ENCODE data around the gene KRT7.
"Not testable (repeated sequence)": the region's sequence is repeated elsewhere in the genome, so short reads cannot be mapped to it uniquely, and the experiment has no call there.

The KRT7 gene

GRCh38 chr12:52286857-52287785 is 54.1 kb downstream of the KRT7 start:
- not testable (repeated sequence) for H2BK120ac ChIP-seq (ENCODE audit: low read depth, low read length); H3K9ac ChIP-seq (ENCODE audit: low read length); DNase-seq

GRCh38 chr12:52287816-52288805 is 55.1 kb downstream of the KRT7 start:
- H3K27me3 ChIP-seq (ENCODE audit: control insufficient read depth in 1 of 2, insufficient read depth in 1 of 2, low read length in 2 of 2), result peaks cover 3 to 17% of the 10 kb centered on the region in 2 experiments
- H2BK12ac ChIP-seq (ENCODE audit: low read length in 2 of 2); H2BK5ac ChIP-seq (ENCODE audit: low read depth, low read length, poor library complexity, severe bottlenecking); H2BK120ac ChIP-seq (ENCODE audit: low read depth, low read length); H3K27ac ChIP-seq (ENCODE audit: low read length, poor library complexity, severe bottlenecking); H3K18ac ChIP-seq (ENCODE audit: low read depth in 1 of 2, low read length in 2 of 2); H3K4me3 ChIP-seq (ENCODE audit: insufficient read depth in 1 of 2, low read depth in 1 of 2, low read length in 2 of 2); H3K4me2 ChIP-seq (ENCODE audit: low read length, poor library complexity, severe bottlenecking); H2BK15ac ChIP-seq (ENCODE audit: low read depth, poor library complexity, severe bottlenecking); DNase-seq; H3K36me3 ChIP-seq (ENCODE audit: control insufficient read depth in 1 of 2, insufficient read depth in 2 of 2, low read depth in 1 of 2, low read length in 2 of 2); H3K9me3 ChIP-seq (ENCODE audit: control insufficient read depth, low read length); H4K8ac ChIP-seq (ENCODE audit: low read length); H3K79me1 ChIP-seq (replicated peaks; ENCODE audit: low read length, poor library complexity, severe bottlenecking); H3K14ac ChIP-seq (ENCODE audit: low read length in 2 of 2); H2AK5ac ChIP-seq (ENCODE audit: low read length, severe bottlenecking); H3K23ac ChIP-seq (ENCODE audit: low read length in 2 of 2); H3K4me1 ChIP-seq (ENCODE audit: control insufficient read depth, insufficient read depth, low read depth, low read length); H3K9ac ChIP-seq (ENCODE audit: low read length); H2AFZ ChIP-seq (ENCODE audit: low read depth, low read length); H4K91ac ChIP-seq (ENCODE audit: low read length); H3K4ac ChIP-seq (ENCODE audit: low read depth in 1 of 2, low read length in 2 of 2): not testable (repeated sequence)
- 93% methylated on average over 9 of the region's 17 CpGs for WGBS

More at GRCh38 chr12:52286857-52287785, 54.1 kb downstream of the KRT7 start:
- H3K27ac ChIP-seq (ENCODE audit: low read length, poor library complexity, severe bottlenecking); H4K8ac ChIP-seq (ENCODE audit: low read length); H3K14ac ChIP-seq (ENCODE audit: low read length in 2 of 2); H4K91ac ChIP-seq (ENCODE audit: low read length); H2BK5ac ChIP-seq (ENCODE audit: low read depth, low read length, poor library complexity, severe bottlenecking); H2AFZ ChIP-seq (ENCODE audit: low read depth, low read length); H3K79me1 ChIP-seq (replicated peaks; ENCODE audit: low read length, poor library complexity, severe bottlenecking); H3K18ac ChIP-seq (ENCODE audit: low read depth in 1 of 2, low read length in 2 of 2); H2BK15ac ChIP-seq (ENCODE audit: low read depth, poor library complexity, severe bottlenecking); H2AK5ac ChIP-seq (ENCODE audit: low read length, severe bottlenecking); H3K9me3 ChIP-seq (ENCODE audit: control insufficient read depth, low read length); H3K4ac ChIP-seq (ENCODE audit: low read depth in 1 of 2, low read length in 2 of 2); H3K36me3 ChIP-seq (ENCODE audit: control insufficient read depth in 1 of 2, insufficient read depth in 2 of 2, low read depth in 1 of 2, low read length in 2 of 2); H3K4me2 ChIP-seq (ENCODE audit: low read length, poor library complexity, severe bottlenecking); H3K23ac ChIP-seq (ENCODE audit: low read length in 2 of 2); H3K4me3 ChIP-seq (ENCODE audit: insufficient read depth in 1 of 2, low read depth in 1 of 2, low read length in 2 of 2); H3K4me1 ChIP-seq (ENCODE audit: control insufficient read depth, insufficient read depth, low read depth, low read length); H2BK12ac ChIP-seq (ENCODE audit: low read length in 2 of 2): not testable (repeated sequence)
- H3K27me3 ChIP-seq (ENCODE audit: control insufficient read depth in 1 of 2, insufficient read depth in 1 of 2, low read length in 2 of 2), result peaks cover 0 to 12% of the 10 kb centered on the region in 2 experiments
- 93% methylated on average over 12 of the region's 21 CpGs for WGBS

- not testable (repeated sequence) for H4K8ac ChIP-seq (ENCODE audit: low read length); H3K79me1 ChIP-seq (replicated peaks; ENCODE audit: low read length, poor library complexity, severe bottlenecking); H2BK15ac ChIP-seq (ENCODE audit: low read depth, poor library complexity, severe bottlenecking); H3K4me3 ChIP-seq (ENCODE audit: insufficient read depth in 1 of 2, low read depth in 1 of 2, low read length in 2 of 2); DNase-seq; H3K14ac ChIP-seq (ENCODE audit: low read length in 2 of 2); H3K18ac ChIP-seq (ENCODE audit: low read depth in 1 of 2, low read length in 2 of 2); H3K4me1 ChIP-seq (ENCODE audit: control insufficient read depth, insufficient read depth, low read depth, low read length); H3K9me3 ChIP-seq (ENCODE audit: control insufficient read depth, low read length); H3K4me2 ChIP-seq (ENCODE audit: low read length, poor library complexity, severe bottlenecking); H2BK5ac ChIP-seq (ENCODE audit: low read depth, low read length, poor library complexity, severe bottlenecking); H2BK12ac ChIP-seq (ENCODE audit: low read length in 2 of 2); H3K27ac ChIP-seq (ENCODE audit: low read length, poor library complexity, severe bottlenecking); H3K36me3 ChIP-seq (ENCODE audit: control insufficient read depth in 1 of 2, insufficient read depth in 2 of 2, low read depth in 1 of 2, low read length in 2 of 2); H4K91ac ChIP-seq (ENCODE audit: low read length); H3K9ac ChIP-seq (ENCODE audit: low read length); H2AK5ac ChIP-seq (ENCODE audit: low read length, severe bottlenecking); H2BK120ac ChIP-seq (ENCODE audit: low read depth, low read length); H3K23ac ChIP-seq (ENCODE audit: low read length in 2 of 2); H2AFZ ChIP-seq (ENCODE audit: low read depth, low read length); H3K4ac ChIP-seq (ENCODE audit: low read depth in 1 of 2, low read length in 2 of 2)
- peaks cover 18 to 24% of the 10 kb centered on the region in 2 experiments for H3K27me3 ChIP-seq (ENCODE audit: control insufficient read depth in 1 of 2, insufficient read depth in 1 of 2, low read length in 2 of 2)
- no CpG with 5 or more reads among the region's 5 CpGs for WGBS
These were observed 57.6 kb downstream of the KRT7 start for GRCh38 chr12:52290483-52291134.

Measured in mesenchymal stem cell (in vitro differentiated cells and primary cell).